ENCODE measurements around the gene IMPA2. TPM values are rescaled to one million over a fixed set of nuclear protein-coding genes. Genes with fewer than 3 reads are reported as not detected.
A peak's percentile ranks its signal among the peaks of the same experiment; 100 is the strongest.

Gene IMPA2
- total and polyA plus RNA-seq, 8 donors: 93.5 to 286 (median 156) TPM

DNA sequence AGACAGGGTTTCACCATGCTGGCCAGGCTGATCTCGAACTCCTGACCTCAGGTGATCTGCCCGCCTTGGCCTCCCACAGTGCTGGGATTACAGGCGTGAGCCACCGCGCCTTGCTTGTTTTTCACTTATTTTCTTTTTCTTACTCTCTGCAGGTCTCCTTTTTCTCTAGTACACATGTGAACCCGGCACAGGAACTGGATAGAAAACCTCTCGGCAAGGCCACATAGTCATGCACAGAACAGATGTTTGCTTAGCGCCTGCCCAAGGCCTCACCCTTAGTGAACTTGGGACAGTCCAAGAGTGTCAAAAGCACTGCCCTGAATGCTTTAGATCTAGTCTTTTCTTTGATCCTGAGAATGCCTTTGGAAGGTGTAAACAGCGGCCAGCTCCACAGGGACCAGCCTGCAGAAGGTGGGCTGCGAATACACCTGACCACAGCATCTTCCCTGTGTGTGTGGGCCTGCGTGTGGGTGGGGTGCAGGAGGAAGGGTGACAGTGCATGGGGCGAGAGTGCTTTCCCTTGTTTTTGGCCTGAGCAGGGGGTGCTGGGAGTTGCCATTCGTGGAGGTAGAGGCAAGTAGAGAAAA, 27.0 kb downstream of the IMPA2 start:
- ATAC-seq (peak; percentile 30 to 55 (median 49)), FAIRE-seq (no peak), DNase-seq (peak in 4 of 6 donors; percentile 41 to 73 (median 62))
- Histone ChIP-seq H3K9me3 (no peaks in the 10 kb centered on the region), H3K36me3 (peaks cover 0 to 15% (median 0%) of the 10 kb centered on the region in 3 donors), H3K4me1 (peaks cover 68 to 79% (median 78%) of the 10 kb centered on the region in 3 donors), H3K27ac (peak overlapping the region; percentile 75 to 92 (median 84)), H3K4me3 (no peak overlapping the region), H3K27me3 (no peaks in the 10 kb centered on the region)
- intact Hi-C loops (cut with DNase I): no loop called here
- TF ChIP-seq, protein P1, sequence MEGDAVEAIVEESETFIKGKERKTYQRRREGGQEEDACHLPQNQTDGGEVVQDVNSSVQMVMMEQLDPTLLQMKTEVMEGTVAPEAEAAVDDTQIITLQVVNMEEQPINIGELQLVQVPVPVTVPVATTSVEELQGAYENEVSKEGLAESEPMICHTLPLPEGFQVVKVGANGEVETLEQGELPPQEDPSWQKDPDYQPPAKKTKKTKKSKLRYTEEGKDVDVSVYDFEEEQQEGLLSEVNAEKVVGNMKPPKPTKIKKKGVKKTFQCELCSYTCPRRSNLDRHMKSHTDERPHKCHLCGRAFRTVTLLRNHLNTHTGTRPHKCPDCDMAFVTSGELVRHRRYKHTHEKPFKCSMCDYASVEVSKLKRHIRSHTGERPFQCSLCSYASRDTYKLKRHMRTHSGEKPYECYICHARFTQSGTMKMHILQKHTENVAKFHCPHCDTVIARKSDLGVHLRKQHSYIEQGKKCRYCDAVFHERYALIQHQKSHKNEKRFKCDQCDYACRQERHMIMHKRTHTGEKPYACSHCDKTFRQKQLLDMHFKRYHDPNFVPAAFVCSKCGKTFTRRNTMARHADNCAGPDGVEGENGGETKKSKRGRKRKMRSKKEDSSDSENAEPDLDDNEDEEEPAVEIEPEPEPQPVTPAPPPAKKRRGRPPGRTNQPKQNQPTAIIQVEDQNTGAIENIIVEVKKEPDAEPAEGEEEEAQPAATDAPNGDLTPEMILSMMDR (IDR thresholded peaks at IDR 0.05): no peak
- WGBS, 2 donors: 39 to 40% methylated on average over 13 of the region's 13 CpGs

DNA sequence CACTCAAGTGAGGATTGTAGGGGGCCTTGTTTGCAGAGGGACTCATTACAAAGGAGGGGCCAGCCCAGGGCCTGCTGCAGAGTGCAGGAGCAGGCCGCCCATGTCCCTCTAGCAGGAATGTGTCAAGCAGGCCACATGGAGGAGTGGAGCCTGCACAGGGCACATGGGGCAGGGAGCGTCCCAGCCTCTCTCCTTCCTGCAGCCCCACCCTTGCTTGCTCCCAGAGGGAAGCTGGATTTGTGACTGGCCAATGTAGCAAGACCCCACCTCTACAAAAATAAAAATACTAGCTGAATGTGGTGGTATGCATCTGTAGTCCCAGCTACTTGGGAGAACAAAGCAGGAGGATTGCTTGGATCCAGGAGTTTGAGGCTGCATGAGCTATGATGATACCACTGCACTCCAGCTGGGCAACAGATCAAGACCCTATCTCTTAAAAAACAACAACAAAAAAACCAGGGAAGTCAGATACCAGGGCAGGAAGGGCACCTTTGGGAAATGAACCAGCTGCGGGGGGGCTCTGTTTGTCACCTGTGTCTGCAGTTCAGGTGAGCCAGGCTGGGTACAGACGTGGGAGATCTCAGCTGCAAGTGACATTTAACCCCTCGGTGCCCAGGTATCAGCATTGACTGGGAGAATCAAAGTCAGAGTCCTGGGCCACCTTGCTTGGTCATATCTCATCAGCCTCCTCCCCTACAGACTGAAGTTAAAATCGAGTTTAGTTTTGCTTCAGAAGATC, 27.7 kb downstream of the IMPA2 start:
- H3K27ac ChIP-seq: peak overlapping the region; percentile 75 to 92 (median 84)
- H3K4me3 ChIP-seq: peak overlapping the region in 1 of 4 donors; percentile 1
- H3K4me1 ChIP-seq: peaks cover 70 to 79% (median 76%) of the 10 kb centered on the region in 3 donors
- no peaks in the 10 kb centered on the region for H3K27me3 ChIP-seq
- intact Hi-C loops (cut with DNase I): no loop called here
- TF ChIP-seq, protein P1 (IDR thresholded peaks at IDR 0.05): no peak
- H3K9me3 ChIP-seq: no peaks in the 10 kb centered on the region
- peak; percentile 48 to 64 (median 56) for ATAC-seq
- WGBS, 2 donors: 24 to 33% methylated on average over 6 of the region's 6 CpGs
- no peak for FAIRE-seq
- peak; percentile 79 to 93 (median 87) for DNase-seq
- peaks cover 0 to 15% (median 0%) of the 10 kb centered on the region in 3 donors for H3K36me3 ChIP-seq

DNA sequence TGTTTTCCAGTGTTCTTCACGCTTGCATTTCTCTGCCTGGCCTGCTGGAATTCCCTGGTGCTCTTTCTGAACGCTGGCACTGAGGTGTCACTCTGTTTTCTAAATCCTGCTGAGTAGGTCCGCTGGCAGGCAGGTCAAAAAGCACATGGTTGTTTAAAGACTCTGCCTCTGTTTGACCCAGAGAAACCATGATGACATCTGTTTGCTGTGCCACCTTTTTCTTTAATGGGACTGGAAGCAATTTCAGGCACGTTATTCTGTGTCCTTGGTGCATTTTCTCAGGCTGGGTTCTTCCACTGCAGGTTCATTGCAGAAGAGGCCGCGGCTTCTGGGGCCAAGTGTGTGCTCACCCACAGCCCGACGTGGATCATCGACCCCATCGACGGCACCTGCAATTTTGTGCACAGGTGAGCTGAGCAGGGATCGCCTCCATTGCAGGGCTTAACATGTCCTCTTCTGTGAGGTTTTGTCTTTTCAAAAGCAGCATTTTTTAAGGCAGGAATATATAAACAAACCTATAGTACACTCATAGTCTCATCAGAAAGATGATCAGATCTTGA, 28.4 kb downstream of the IMPA2 start:
- peak; percentile 5 to 28 (median 21) for ATAC-seq
- TF ChIP-seq, protein P1 (IDR thresholded peaks at IDR 0.05): no peak
- peak in 3 of 6 donors; percentile 60 to 66 (median 65) for DNase-seq
- intact Hi-C loops (cut with DNase I): no loop called here
- peaks cover 0 to 18% (median 0%) of the 10 kb centered on the region in 3 donors for H3K36me3 ChIP-seq
- H3K27ac ChIP-seq: peak overlapping the region; percentile 75 to 92 (median 84)
- peak overlapping the region in 1 of 4 donors; percentile 1 for H3K4me3 ChIP-seq
- H3K27me3 ChIP-seq: no peaks in the 10 kb centered on the region
- no peak for FAIRE-seq
- no peaks in the 10 kb centered on the region for H3K9me3 ChIP-seq
- peaks cover 73 to 79% (median 77%) of the 10 kb centered on the region in 3 donors for H3K4me1 ChIP-seq
- 28% methylated on average over 12 of the region's 12 CpGs for WGBS, 2 donors

DNA sequence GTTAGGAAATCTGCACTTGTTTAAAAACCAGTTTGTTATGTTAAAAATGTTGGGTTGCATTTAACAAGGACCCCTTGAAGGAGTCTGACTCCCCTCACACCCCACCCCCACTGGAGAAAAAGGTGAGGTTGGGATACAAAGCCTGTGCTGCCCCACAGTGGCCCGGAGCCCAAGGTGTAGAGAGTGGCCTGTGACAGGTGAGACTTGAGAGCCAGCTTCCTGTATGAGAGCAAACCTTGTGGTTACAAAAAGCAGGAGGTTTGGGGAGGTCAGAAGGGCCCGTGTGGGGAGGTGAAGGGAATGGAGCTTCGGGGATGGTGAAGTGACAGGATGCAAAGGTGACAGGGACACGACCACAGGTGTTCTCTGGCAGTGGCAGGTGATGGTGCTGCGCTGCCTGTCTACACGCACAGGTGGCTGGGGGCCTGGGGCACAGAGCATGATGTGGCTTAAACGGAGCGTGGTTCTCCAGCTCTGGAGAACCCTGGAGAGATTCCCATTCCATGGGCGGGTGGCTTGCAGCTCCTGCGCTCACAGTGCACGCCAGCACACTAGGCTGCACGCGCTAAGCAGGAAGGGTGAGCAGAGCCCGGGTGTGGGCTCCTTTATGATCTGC, 29.0 kb downstream of the IMPA2 start:
- no peaks in the 10 kb centered on the region for H3K9me3 ChIP-seq
- DNase-seq (peak in 5 of 6 donors; percentile 66 to 72 (median 68)), ATAC-seq (peak; percentile 36 to 52 (median 50)), FAIRE-seq (no peak)
- no peak overlapping the region for H3K4me3 ChIP-seq
- TF ChIP-seq, protein P1 (IDR thresholded peaks at IDR 0.05): peak in 1 of 4 donors; percentile 16
- H3K4me1 ChIP-seq: peaks cover 76 to 84% (median 80%) of the 10 kb centered on the region in 3 donors
- intact Hi-C loops (cut with DNase I): no loop called here
- H3K27me3 ChIP-seq: no peaks in the 10 kb centered on the region
- 36 to 48% methylated on average over 14 of the region's 14 CpGs for WGBS, 2 donors
- H3K27ac ChIP-seq: peak overlapping the region; percentile 75 to 92 (median 84)
- peaks cover 0 to 20% (median 0%) of the 10 kb centered on the region in 3 donors for H3K36me3 ChIP-seq
